ENCODE data around the gene TNC. TPM values are rescaled to one million over a fixed set of nuclear protein-coding genes. Genes with fewer than 3 reads are reported as not detected.

The TNC gene
- total RNA-seq, 4 donors from 2014 or later, result 8.5 to 75.1 (median 45.4) TPM

DNA sequence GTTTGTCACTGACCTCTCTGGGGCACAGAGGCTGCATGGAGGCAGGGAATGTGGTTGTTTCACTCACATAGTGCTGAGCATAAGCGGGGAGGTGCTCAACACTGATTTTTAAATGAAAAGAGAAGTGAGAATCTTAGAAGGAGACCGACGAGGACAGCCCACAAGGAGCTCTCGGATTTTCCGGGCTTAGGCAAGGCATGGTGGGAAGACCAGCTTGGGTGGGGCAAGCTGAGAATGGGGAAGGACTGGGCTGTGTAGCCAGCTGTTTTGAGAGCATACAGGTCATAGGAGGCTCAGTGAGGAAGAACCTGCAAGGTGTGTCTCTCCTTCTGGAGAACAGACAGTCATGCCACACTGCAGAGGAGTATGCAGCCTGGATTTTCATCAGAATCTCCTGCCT, 101.6 kb downstream of the TNC start:
- H3K4me3 ChIP-seq, result no peak overlapping the region
- DNase-seq, result no peak
- peaks cover 0 to 18% (median 7%) of the 10 kb centered on the region in 3 donors for H3K4me1 ChIP-seq
- no peaks in the 10 kb centered on the region for H3K27me3 ChIP-seq
- TF ChIP-seq POLR2A (IDR thresholded peaks at IDR 0.05), result no peak
- TF ChIP-seq, protein P1, sequence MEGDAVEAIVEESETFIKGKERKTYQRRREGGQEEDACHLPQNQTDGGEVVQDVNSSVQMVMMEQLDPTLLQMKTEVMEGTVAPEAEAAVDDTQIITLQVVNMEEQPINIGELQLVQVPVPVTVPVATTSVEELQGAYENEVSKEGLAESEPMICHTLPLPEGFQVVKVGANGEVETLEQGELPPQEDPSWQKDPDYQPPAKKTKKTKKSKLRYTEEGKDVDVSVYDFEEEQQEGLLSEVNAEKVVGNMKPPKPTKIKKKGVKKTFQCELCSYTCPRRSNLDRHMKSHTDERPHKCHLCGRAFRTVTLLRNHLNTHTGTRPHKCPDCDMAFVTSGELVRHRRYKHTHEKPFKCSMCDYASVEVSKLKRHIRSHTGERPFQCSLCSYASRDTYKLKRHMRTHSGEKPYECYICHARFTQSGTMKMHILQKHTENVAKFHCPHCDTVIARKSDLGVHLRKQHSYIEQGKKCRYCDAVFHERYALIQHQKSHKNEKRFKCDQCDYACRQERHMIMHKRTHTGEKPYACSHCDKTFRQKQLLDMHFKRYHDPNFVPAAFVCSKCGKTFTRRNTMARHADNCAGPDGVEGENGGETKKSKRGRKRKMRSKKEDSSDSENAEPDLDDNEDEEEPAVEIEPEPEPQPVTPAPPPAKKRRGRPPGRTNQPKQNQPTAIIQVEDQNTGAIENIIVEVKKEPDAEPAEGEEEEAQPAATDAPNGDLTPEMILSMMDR (IDR thresholded peaks at IDR 0.05), result no peak
- H3K9me3 ChIP-seq, result no peaks in the 10 kb centered on the region
- no peak overlapping the region for H3K27ac ChIP-seq
- H3K36me3 ChIP-seq, result peaks cover 0 to 4% (median 0%) of the 10 kb centered on the region in 3 donors
- intact Hi-C loops (cut with DNase I), result loop anchor here (5.0 kb wide), 1 partner anchor 506 kb away; no protein-coding TSS in a partner anchor
- 55% methylated on average over 5 of the region's 5 CpGs for whole genome bisulfite sequencing, 2 donors

DNA sequence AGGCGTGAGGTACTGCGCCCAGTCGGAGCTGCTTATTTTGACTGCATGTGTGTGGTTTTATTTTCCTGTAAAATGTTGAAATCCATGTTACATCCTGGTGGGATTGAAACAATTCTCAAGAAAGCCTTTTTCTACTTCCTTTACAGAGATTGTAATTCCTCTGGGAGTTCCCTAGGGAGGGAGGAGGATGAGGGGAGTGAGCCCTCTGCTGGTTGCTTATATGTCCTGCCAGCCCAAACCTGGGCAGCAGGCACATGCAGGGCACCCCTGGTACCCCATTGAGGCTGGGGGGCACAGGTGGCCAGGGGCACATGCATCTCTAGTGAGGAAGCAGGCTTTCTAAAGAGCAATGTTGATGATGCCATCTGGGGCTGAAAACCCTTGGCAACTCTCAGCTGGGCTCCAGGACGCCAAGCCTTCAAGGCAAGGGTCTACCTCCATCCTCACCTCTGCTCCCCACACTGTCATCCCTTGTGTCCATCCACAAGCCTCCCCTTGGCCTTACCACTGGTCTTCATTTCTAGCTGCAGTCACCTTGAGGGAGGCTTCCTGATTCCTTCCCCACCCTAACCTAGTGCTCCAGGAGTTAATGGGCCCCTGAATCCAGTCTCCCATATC, 102.8 kb downstream of the TNC start:
- H3K36me3 ChIP-seq, result no peaks in the 10 kb centered on the region
- H3K27me3 ChIP-seq, result no peaks in the 10 kb centered on the region
- no peak for TF ChIP-seq POLR2A (IDR thresholded peaks at IDR 0.05)
- TF ChIP-seq, protein P1 (IDR thresholded peaks at IDR 0.05), result peak in 5 of 6 experiments; percentile 50 to 72 (median 56)
- peaks cover 0 to 18% (median 7%) of the 10 kb centered on the region in 3 donors for H3K4me1 ChIP-seq
- 73 to 81% methylated on average over 3 to 4 of the region's 4 CpGs for WGBS, 2 donors
- no peak overlapping the region for H3K27ac ChIP-seq
- no peak for DNase-seq
- no peaks in the 10 kb centered on the region for H3K9me3 ChIP-seq
- intact Hi-C loops (cut with DNase I), result loop anchor here (5.0 kb wide), 1 partner anchor 507 kb away; no protein-coding TSS in a partner anchor
- no peak overlapping the region for H3K4me3 ChIP-seq

DNA sequence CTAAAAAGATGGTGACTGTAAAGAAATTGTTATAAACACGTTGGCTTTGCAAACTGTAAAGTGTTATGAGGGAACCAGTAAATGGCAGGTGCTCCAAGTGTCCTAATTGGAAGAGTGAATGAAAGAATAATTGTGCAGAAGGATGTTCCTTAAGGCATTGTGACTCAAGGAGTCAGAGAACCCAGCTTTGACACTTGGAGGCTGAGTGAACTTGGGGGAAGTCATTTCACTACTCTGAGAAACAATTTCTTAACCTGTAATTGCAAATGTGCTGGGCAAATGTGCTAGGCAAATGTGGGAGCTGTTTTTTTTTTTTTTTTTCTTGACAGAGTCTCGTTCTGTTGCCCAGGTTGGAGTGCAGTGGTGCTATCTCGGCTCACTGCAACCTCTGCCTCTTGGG, 103.5 kb downstream of the TNC start:
- Histone ChIP-seq H3K4me3 (no peak overlapping the region), H3K9me3 (no peaks in the 10 kb centered on the region), H3K4me1 (peaks cover 0 to 17% (median 7%) of the 10 kb centered on the region in 3 donors), H3K36me3 (no peaks in the 10 kb centered on the region), H3K27ac (no peak overlapping the region), H3K27me3 (no peaks in the 10 kb centered on the region)
- no peak for TF ChIP-seq POLR2A (IDR thresholded peaks at IDR 0.05)
- TF ChIP-seq, protein P1 (IDR thresholded peaks at IDR 0.05), result no peak
- intact Hi-C loops (cut with DNase I), result loop anchor here (5.0 kb wide), 3 partner anchors 107 to 332 kb away; partner anchors contain the start of gene TEX48
- DNase-seq, result no peak
- 52 to 62% methylated on average over 3 of the region's 3 CpGs for WGBS, 2 donors

DNA sequence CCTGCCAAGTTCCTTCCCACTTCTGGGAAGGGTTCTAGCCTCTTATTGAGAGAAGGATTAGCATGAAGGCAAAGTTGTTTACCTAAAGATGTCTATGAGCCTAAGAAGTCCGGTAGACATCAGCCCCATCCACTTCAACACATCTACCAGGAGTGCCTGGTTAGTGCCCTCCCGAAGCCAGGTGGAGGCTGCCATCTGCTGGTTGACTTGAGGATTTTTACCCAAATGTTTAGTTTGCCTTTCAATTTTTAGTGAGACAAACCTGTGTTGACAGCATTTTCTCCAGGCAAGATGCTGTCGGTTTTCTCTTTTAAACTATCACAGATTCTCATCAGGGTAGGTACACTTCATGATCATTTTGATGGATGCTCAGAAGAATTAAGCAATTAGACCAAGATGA, 104.0 kb downstream of the TNC start:
- TF ChIP-seq POLR2A (IDR thresholded peaks at IDR 0.05), result no peak
- TF ChIP-seq, protein P1 (IDR thresholded peaks at IDR 0.05), result peak; percentile 78 to 92 (median 86)
- intact Hi-C loops (cut with DNase I), result loop anchor here (5.0 kb wide), 3 partner anchors 107 to 332 kb away; partner anchors contain the start of gene TEX48
- DNase-seq, result peak; percentile 15

DNA sequence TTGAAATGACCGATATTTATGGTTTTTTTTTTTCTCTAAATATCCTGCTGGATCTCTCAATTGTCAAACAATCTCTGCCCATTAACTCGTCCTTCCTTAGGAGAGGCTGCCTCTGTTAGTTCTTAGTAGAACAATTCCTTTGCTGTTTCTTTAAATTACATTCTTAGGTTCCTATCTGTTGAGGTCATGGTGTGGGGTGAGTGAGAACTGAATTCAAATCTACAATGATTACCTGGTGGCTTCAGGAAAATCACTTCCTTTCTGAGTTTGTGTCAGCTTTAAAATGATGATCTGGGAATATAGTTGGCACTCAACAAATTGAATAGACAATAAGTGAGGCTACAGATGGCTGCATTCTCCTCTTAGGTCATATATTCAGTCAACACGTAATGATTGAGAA, 105.5 kb downstream of the TNC start:
- Histone ChIP-seq H3K27ac (no peak overlapping the region), H3K4me3 (no peak overlapping the region), H3K9me3 (no peaks in the 10 kb centered on the region), H3K27me3 (no peaks in the 10 kb centered on the region), H3K36me3 (no peaks in the 10 kb centered on the region), H3K4me1 (peaks cover 0 to 7% (median 5%) of the 10 kb centered on the region in 3 donors)
- no peak for DNase-seq
- 72 to 95% methylated on average over 3 of the region's 3 CpGs for WGBS, 2 donors
- intact Hi-C loops (cut with DNase I), result loop anchor here (5.0 kb wide), 3 partner anchors 105 to 330 kb away; partner anchors contain the start of gene TEX48
- TF ChIP-seq, protein P1 (IDR thresholded peaks at IDR 0.05), result no peak
- no peak for TF ChIP-seq POLR2A (IDR thresholded peaks at IDR 0.05)

More for the DNA sequence above, 104.0 kb downstream of the TNC start:
- Histone ChIP-seq H3K4me3 (no peak overlapping the region), H3K4me1 (peaks cover 0 to 13% (median 7%) of the 10 kb centered on the region in 3 donors), H3K27me3 (no peaks in the 10 kb centered on the region), H3K36me3 (no peaks in the 10 kb centered on the region), H3K27ac (no peak overlapping the region), H3K9me3 (no peaks in the 10 kb centered on the region)
- 0 to 3% methylated on average over 3 of the region's 3 CpGs for WGBS, 2 donors
